Measurements from ENCODE around the gene PCID2. TPM values are rescaled to one million over a fixed set of nuclear protein-coding genes. Genes with fewer than 3 reads are reported as not detected.

PCID2 gene
- total and polyA plus RNA-seq, 2 donors (not counting 1 experiment from before 2014, with no cell fraction given): 52.2 to 61.1 TPM

- CTCF ChIA-PET: no interaction called here
- H3K27me3 Mint-ChIP-seq: peaks cover 12% of the 10 kb centered on the region
- Histone ChIP-seq H3K36me3 (replicated peaks in 1 of 2; ENCODE audit: control extremely low read depth in 1 of 2, control insufficient read depth in 1 of 2, extremely low read depth in 1 of 2, insufficient read depth in 2 of 2, low read length in 1 of 2) (no peaks in the 10 kb centered on the region), H3K27ac (ENCODE audit: low read length in 2 of 2) (no peak overlapping the region), H3K4me2 (replicated peaks; ENCODE audit: low read depth, low read length, poor library complexity, severe bottlenecking) (no peak overlapping the region), H3K9me3 (ENCODE audit: control extremely low read depth in 1 of 3, control insufficient read depth in 2 of 3, insufficient read depth in 1 of 3, low read length in 2 of 3) (peaks cover 0 to 8% (median 0%) of the 10 kb centered on the region in 3 donors), H3K4me3 (ENCODE audit: control extremely low read depth in 1 of 5, extremely low read depth in 1 of 5, insufficient read depth in 1 of 5, low read depth in 2 of 5, low read length in 4 of 5) (no peak overlapping the region), H3K27me3 (replicated peaks in 1 of 4; ENCODE audit: control extremely low read depth in 1 of 4, control insufficient read depth in 3 of 4, insufficient read depth in 4 of 4, low read length in 3 of 4) (peaks cover 0 to under 1% (median 0%) of the 10 kb centered on the region in 4 experiments), H3K9ac (ENCODE audit: low read length) (no peak overlapping the region), H4K20me1 (ENCODE audit: control insufficient read depth, insufficient read depth, low read length, poor library complexity, severe bottlenecking) (no peaks in the 10 kb centered on the region), H3K79me2 (ENCODE audit: control insufficient read depth, insufficient read depth, low read length) (no peaks in the 10 kb centered on the region), H3K4me1 (ENCODE audit: control insufficient read depth in 2 of 2, insufficient read depth in 2 of 2, low read length in 2 of 2) (no peaks in the 10 kb centered on the region), H2AFZ (ENCODE audit: insufficient read depth, low read depth, low read length, poor library complexity, severe bottlenecking) (no peak overlapping the region)
- TF ChIP-seq CTCF (IDR thresholded peaks at IDR 0.05) (no peak), EZH2 (IDR thresholded peaks at IDR 0.05; ENCODE audit: borderline replicate concordance, insufficient read depth, low read depth, low read length, poor library complexity, severe bottlenecking) (no peak)
- no peak overlapping the region for H3K4me3 Mint-ChIP-seq
- intact Hi-C loops (cut with micrococcal nuclease): no loop called here
- no peaks in the 10 kb centered on the region for H3K9me3 Mint-ChIP-seq (ENCODE audit: insufficient read depth)
- DNase-seq (no peak), ATAC-seq (ENCODE audit: low read depth) (no peak)
- H3K27ac Mint-ChIP-seq: no peak overlapping the region
- POLR2A ChIA-PET: no interaction called here
- no peaks in the 10 kb centered on the region for H3K4me1 Mint-ChIP-seq
- WGBS (ENCODE audit: insufficient coverage): 93% methylated on average over 18 of the region's 18 CpGs
Measured at GRCh38 chr13:113141601-113141970, 66.9 kb downstream of the PCID2 start.

- TF ChIP-seq CTCF (IDR thresholded peaks at IDR 0.05): no peak
- no peak for TF ChIP-seq EZH2 (IDR thresholded peaks at IDR 0.05; ENCODE audit: borderline replicate concordance, insufficient read depth, low read depth, low read length, poor library complexity, severe bottlenecking)
- no peak overlapping the region for H2AFZ ChIP-seq (ENCODE audit: insufficient read depth, low read depth, low read length, poor library complexity, severe bottlenecking)
- H3K4me3 ChIP-seq (ENCODE audit: control extremely low read depth in 1 of 5, extremely low read depth in 1 of 5, insufficient read depth in 1 of 5, low read depth in 2 of 5, low read length in 4 of 5): no peak overlapping the region
- CTCF ChIA-PET: no interaction called here
- no peaks in the 10 kb centered on the region for H3K27me3 ChIP-seq (replicated peaks in 1 of 4; ENCODE audit: control extremely low read depth in 1 of 4, control insufficient read depth in 3 of 4, insufficient read depth in 4 of 4, low read length in 3 of 4)
- peaks cover 0 to 6% (median 0%) of the 10 kb centered on the region in 3 donors for H3K9me3 ChIP-seq (ENCODE audit: control extremely low read depth in 1 of 3, control insufficient read depth in 2 of 3, insufficient read depth in 1 of 3, low read length in 2 of 3)
- no peaks in the 10 kb centered on the region for H3K4me1 ChIP-seq (ENCODE audit: control insufficient read depth in 2 of 2, insufficient read depth in 2 of 2, low read length in 2 of 2)
- ATAC-seq (ENCODE audit: low read depth) (no peak), DNase-seq (no peak)
- no peaks in the 10 kb centered on the region for H3K4me1 Mint-ChIP-seq
- intact Hi-C loops (cut with micrococcal nuclease): no loop called here
- no peak overlapping the region for H3K9ac ChIP-seq (ENCODE audit: low read length)
- no peaks in the 10 kb centered on the region for H3K9me3 Mint-ChIP-seq (ENCODE audit: insufficient read depth)
- POLR2A ChIA-PET: no interaction called here
- H3K36me3 ChIP-seq (replicated peaks in 1 of 2; ENCODE audit: control extremely low read depth in 1 of 2, control insufficient read depth in 1 of 2, extremely low read depth in 1 of 2, insufficient read depth in 2 of 2, low read length in 1 of 2): no peaks in the 10 kb centered on the region
- WGBS (ENCODE audit: insufficient coverage): 93% methylated on average over 26 of the region's 26 CpGs
- no peaks in the 10 kb centered on the region for H3K79me2 ChIP-seq (ENCODE audit: control insufficient read depth, insufficient read depth, low read length)
- no peak overlapping the region for H3K27ac ChIP-seq (ENCODE audit: low read length in 2 of 2)
- no peak overlapping the region for H3K4me2 ChIP-seq (replicated peaks; ENCODE audit: low read depth, low read length, poor library complexity, severe bottlenecking)
- peaks cover 15% of the 10 kb centered on the region for H3K27me3 Mint-ChIP-seq
- H4K20me1 ChIP-seq (ENCODE audit: control insufficient read depth, insufficient read depth, low read length, poor library complexity, severe bottlenecking): no peaks in the 10 kb centered on the region
- H3K27ac Mint-ChIP-seq: no peak overlapping the region
- no peak overlapping the region for H3K4me3 Mint-ChIP-seq
Measured at GRCh38 chr13:113140677-113141600, 67.5 kb downstream of the PCID2 start.
